KBM-7 (cell line): ENCODE results near the gene ZNF575.

ENCODE experiments used
- DNase-seq: peaks from one replicate; pipeline ENCODE4 v3.0.0-alpha.2; 2015
- in situ Hi-C: fragments of 300-500 bp; cut with MboI; formaldehyde crosslinking; loops from 2 replicates; pipeline ENCODE4 v1.14.3; 2020; ENCODE audit warnings: low sequenced_read_pairs, low pct_unique_long_range_greater_than_20kb, mixed read lengths

ZNF575 gene

GRCh38 chr19:43562226-43562697 is 29.3 kb downstream of the ZNF575 start:
- no peak for DNase-seq
- in situ Hi-C loops: no loop called here

DNA sequence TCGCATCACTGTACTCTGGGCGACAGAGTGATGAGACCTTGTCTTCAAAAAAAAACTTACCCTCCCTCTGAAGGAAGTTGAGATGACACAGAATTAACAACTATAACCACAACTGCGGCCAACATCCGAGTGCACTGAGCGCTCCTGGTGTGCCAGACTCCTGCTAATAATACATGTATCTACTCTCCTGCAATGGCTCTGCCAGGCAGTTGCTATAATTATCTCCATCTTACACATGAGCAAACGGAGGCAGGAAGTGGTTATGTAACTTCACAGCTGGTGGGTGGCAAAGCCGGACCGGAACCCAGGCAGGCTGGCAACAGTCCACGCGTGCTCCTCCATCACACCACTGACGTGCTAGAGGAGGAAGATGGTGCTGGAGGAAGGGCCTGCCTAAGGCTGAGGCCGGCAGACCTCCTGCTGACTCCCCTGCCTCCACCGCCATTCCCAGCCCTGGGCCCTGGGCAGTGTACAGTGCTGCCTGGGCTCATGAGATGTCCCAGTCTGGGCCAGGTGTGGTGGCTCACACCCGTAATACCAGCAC is 29.8 kb downstream of the ZNF575 start:
- in situ Hi-C loops: no loop called here
- peak; percentile 99 for DNase-seq

GRCh38 chr19:43563816-43564457 is 30.9 kb downstream of the ZNF575 start:
- in situ Hi-C loops: no loop called here
- DNase-seq: no peak

- no peak for DNase-seq
- in situ Hi-C loops: no loop called here
Measured at GRCh38 chr19:43564800-43565199, 31.8 kb downstream of the ZNF575 start.

GRCh38 chr19:43569657-43570056 is 36.7 kb downstream of the ZNF575 start:
- in situ Hi-C loops: no loop called here
- DNase-seq: no peak

- no peak for DNase-seq
- in situ Hi-C loops: no loop called here
Measured at GRCh38 chr19:43570174-43570791, 37.3 kb downstream of the ZNF575 start.

GRCh38 chr19:43572171-43572588 is 39.2 kb downstream of the ZNF575 start:
- DNase-seq: no peak
- in situ Hi-C loops: no loop called here

- in situ Hi-C loops: no loop called here
- no peak for DNase-seq
Measured at GRCh38 chr19:43574424-43575155, 41.6 kb downstream of the ZNF575 start.

GRCh38 chr19:43575156-43575950 is 42.4 kb downstream of the ZNF575 start, which contains the start of the genes PINLYP and XRCC1:
PINLYP (plus strand) TSS chr19:43575801; CDS start chr19:43577192, 1,391 bp downstream.
XRCC1 (minus strand) TSS chr19:43575527; CDS start chr19:43575458, 69 bp downstream.
- DNase-seq: peak; percentile 99
- in situ Hi-C loops: no loop called here

DNA sequence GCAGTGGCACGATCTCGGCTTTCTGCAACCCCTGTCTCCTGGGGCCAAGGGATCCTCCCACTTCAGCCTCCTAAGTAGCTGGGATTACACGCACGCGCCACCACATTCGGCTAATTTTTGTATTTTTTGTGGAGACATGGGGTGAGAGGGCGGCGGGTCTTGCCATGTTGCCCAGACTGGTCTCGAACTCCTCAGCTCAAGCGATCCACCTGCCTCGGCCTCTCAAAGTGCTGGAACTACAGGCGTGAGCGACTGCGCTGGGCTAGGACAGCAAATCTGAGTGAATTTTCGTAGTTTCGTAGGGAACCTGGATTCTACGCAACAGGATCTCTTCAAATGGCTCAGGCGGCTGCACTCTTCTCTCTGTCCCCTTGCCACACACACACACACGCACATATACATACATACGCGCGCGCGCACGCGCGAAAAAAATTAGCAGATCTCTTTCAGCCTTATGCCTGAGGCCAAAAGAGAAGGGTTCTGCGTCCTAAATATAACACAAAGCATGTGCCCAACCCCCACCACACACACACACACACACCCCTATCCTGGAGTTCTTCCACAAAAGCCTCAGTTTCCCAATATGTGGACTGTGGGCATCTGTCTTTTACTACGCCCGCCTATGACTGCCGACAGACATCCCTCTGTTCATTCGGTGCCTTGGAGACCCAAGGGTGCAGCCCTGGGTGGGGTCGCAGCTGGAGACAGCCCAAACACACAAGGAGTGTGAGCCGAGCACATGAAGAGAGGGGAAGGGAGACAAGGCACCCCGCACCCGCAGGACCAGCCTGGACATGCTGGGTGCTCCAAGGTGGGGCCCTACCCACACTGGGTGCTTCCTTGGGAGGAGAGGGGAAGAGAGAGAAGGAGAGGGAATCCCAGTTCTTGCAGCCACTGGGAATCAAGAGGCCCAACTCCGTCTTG is 43.2 kb downstream of the ZNF575 start:
- in situ Hi-C loops: no loop called here
- no peak for DNase-seq

- in situ Hi-C loops: no loop called here
- no peak for DNase-seq
Measured at GRCh38 chr19:43578787-43579186, 45.8 kb downstream of the ZNF575 start.

GRCh38 chr19:43581467-43581866 is 48.5 kb downstream of the ZNF575 start:
- no peak for DNase-seq
- in situ Hi-C loops: no loop called here

DNA sequence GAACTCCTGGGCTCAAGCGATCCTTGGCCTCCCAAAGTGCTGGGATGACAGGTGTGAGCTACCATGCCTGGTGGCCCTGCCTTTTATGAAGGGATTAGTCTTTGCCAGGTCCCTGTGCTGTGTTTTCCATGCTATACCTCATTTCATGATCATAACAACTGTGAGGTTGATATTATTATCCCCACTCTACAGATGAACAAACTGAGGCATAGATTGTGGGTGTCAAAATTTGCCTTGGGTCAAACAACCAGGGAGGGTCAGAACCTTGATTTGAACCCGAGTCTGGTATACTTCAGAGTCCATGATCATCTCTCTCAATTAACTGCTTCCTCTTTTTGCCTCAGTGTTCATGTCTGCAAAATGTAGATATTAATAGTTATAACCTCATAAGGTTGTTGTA is 49.5 kb downstream of the ZNF575 start:
- DNase-seq: no peak
- in situ Hi-C loops: no loop called here

DNA sequence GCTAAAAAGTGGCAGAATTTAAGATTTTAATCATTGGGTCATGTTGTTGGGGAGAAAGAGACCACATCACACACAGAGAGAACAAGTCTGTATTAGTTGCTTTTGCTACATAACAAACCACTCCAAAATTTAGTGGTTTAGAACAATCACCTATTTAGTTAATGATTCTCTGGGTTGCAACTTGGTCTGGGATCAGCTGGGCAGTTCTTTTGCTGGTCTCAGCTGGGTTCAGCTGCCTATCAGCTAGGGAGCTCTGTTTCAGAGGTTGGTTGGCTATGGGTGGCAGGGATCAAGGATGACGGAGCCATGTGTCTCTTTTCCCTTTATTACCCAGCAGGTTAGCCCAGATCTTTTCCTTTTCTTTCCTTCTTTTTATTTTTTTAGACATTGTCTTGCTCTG is 51.5 kb downstream of the ZNF575 start:
- in situ Hi-C loops: no loop called here
- no peak for DNase-seq
